Ovary (tissue), 3 donors: ENCODE measurements around the gene TMEM62.

Source experiments
- CTCF ChIP-seq, 3 donors: fragments of 450-650 bp in 2 of 3; fragments of 200-600 bp in 1 of 3; IDR thresholded peaks; one replicate each; pipeline versions ENCODE4 v1.5.1 to v1.8.0; 2016 to 2022; ENCODE audit warnings: antibody characterized with exemption in 3 of 3, mild to moderate bottlenecking in 1 of 3
- EP300 ChIP-seq: sonication (generic); formaldehyde crosslinking; IDR thresholded peaks from one replicate; pipeline ENCODE4 v1.6.1; 2017; ENCODE audit warnings: antibody characterized with exemption
- POLR2A ChIP-seq: fragments of 450-650 bp; IDR thresholded peaks from one replicate; pipeline ENCODE4 v1.6.1; 2017; ENCODE audit warnings: antibody characterized with exemption, mild to moderate bottlenecking, moderate library complexity
- donor health status: DM: no; HTN: no; CAD: no.

- TF ChIP-seq POLR2A (no peak), CTCF (IDR thresholded peaks at IDR 0.05) (no peak), EP300 (no peak)
These were observed 97.3 kb downstream of the TMEM62 start for GRCh38 chr15:43230640-43231115.
